ENCODE measurements around the gene PHLDB3. TPM values are rescaled to one million over a fixed set of nuclear protein-coding genes. Genes with fewer than 3 reads are reported as not detected.
"Not testable (repeated sequence)": the region's sequence is repeated elsewhere in the genome, so short reads cannot be mapped to it uniquely, and the experiment has no call there.

PHLDB3 gene
- total RNA-seq, 3 donors from 2014 or later = 17.0 to 33.7 (median 26.2) TPM

DNA sequence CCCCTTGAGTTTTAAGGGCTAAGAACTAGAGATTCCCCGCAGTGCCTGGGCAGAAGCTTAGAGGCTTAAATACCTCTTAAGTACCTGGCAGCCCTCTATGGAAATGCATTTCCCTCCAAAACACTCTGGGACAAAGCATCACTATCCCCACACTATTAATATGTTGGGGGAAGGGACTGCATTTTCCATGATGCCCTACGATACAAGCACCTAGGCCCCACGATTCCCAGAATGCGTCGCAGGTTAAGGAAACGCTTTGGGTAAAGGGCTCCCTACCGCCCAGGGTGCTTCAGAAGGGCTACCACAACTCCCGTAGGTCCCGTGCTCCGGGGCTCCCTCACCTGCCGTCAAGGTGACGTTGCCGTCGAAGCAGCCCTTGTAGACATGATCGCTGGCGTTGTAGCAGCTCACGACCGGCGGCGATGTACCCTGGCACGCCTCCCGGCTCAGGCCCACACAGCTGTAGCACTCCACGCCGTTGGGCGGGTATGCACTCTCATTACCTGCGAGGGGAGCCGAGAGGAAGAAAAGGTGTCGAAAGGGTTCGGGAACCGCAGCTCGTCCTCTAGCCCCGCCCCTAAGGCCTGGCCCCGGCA, 41.7 kb downstream of the PHLDB3 start:
- no peaks in the 10 kb centered on the region for H3K9me3 Mint-ChIP-seq
- peaks cover 36% of the 10 kb centered on the region for H3K4me1 Mint-ChIP-seq (ENCODE audit: low read depth)
- no peaks in the 10 kb centered on the region for H3K36me3 Mint-ChIP-seq (ENCODE audit: insufficient read depth)
- peak overlapping the region; percentile 91 for H3K4me3 Mint-ChIP-seq
- DNase-seq (no peak), ATAC-seq (no peak)
- H3K27me3 Mint-ChIP-seq (ENCODE audit: low read depth) = no peaks in the 10 kb centered on the region

DNA sequence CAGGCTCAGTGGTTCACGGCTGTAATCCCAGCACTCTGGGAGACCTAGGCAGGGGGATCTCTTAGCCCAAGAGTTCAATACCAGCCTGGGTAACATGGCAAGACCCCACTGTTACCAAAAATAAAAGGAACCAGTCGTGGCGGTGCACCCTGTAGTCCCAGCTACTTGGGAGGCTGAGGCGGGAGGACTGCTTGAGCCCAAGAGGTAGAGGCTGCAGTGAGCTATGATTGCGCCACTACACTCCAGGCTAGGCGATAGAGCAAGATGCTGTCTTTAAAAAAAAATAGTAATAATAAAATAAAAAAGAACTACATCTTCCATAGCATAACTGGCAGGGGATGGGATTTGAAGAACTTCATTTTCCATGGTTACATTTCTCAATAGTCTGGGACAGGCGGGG, 42.2 kb downstream of the PHLDB3 start:
- H3K27me3 Mint-ChIP-seq (ENCODE audit: low read depth) = no peaks in the 10 kb centered on the region
- H3K4me1 Mint-ChIP-seq (ENCODE audit: low read depth) = peaks cover 31% of the 10 kb centered on the region
- ATAC-seq (no peak), DNase-seq (no peak)
- no peaks in the 10 kb centered on the region for H3K9me3 Mint-ChIP-seq
- H3K4me3 Mint-ChIP-seq = peak overlapping the region; percentile 91
- H3K36me3 Mint-ChIP-seq (ENCODE audit: insufficient read depth) = no peaks in the 10 kb centered on the region

DNA sequence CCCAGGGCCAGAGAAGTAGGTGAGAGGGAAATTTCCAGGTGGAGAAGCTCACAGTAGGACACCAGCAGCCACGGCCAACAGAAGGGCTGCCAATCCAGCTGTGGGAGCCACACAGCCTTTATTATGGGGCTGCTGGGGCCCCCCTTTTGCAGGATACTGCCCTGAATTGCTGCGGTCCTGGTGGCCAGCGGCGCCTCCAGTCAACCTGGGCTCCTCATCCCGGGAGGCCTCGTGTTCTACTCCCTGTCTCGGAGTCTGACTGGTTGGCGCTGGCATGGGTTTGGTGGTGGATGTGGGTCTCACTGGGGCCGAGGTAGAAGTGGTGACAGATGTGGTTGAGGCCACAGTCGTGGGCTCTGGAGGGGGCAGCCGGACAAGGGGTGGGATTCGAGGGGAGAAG, 43.2 kb downstream of the PHLDB3 start:
- Mint-ChIP-seq H3K4me1 (ENCODE audit: low read depth) (peaks cover 28% of the 10 kb centered on the region), H3K27me3 (ENCODE audit: low read depth) (no peaks in the 10 kb centered on the region), H3K9me3 (no peaks in the 10 kb centered on the region), H3K36me3 (ENCODE audit: insufficient read depth) (no peaks in the 10 kb centered on the region), H3K4me3 (no peak overlapping the region)
- DNase-seq = no peak
- ATAC-seq = no peak

DNA sequence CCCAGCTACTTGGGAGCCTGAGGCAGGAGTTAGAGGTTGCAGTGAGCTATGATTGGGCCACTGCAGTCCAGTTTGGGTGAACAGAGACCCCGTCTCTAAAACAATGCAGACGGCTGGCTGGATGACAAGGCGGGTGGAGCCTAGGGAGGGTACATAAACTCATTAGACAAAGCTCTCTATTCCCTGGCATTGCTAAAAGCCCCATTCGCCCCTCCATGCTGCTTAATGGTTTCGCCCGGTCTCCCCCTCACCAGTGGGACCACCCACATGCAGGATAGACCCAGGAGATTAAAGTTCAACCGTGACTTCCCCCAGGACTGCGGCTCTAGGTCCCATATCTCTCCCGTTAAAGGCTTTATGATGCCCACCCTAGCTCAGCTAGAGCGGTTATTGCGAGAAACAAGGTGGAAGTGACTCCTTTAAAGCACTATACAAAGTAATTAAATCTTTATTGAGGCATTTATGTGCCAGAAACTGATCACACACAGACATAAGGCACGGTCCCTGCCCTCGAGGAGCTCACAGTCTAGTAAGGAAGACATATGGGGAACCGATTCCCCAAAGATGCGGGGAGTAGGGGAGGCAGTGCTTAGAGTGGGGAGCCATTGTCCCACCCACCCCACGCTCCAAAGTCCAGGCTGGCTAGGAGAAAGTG, 44.1 kb downstream of the PHLDB3 start:
- no peak overlapping the region for H3K4me3 Mint-ChIP-seq
- H3K4me1 Mint-ChIP-seq (ENCODE audit: low read depth) = peaks cover 22% of the 10 kb centered on the region
- no peaks in the 10 kb centered on the region for H3K9me3 Mint-ChIP-seq
- no peak for DNase-seq
- ATAC-seq = no peak
- no peaks in the 10 kb centered on the region for H3K36me3 Mint-ChIP-seq (ENCODE audit: insufficient read depth)
- H3K27me3 Mint-ChIP-seq (ENCODE audit: low read depth) = no peaks in the 10 kb centered on the region

DNA sequence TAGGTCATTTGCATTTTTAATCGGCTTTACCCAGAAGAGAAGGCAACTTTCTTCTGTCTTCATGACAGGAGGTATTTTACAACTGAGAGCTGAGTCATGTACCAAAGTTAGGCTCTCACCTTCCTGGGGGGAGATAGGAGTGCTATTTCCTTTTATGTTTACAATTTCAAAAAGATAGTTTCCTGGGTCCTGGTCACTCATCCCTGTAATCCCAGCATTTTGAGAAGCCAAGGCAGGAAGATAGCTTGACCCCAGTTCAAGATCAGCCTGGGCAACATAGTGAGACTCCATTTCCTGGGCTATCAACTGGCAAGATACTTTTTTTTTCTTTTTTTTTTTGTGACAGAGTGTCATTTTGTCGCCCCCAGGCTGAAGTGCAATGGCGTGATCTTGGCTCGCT, 46.7 kb downstream of the PHLDB3 start:
- H3K9me3 Mint-ChIP-seq = no peaks in the 10 kb centered on the region
- H3K36me3 Mint-ChIP-seq (ENCODE audit: insufficient read depth) = no peaks in the 10 kb centered on the region
- H3K4me1 Mint-ChIP-seq (ENCODE audit: low read depth) = peaks cover 13% of the 10 kb centered on the region
- no peak for DNase-seq
- H3K4me3 Mint-ChIP-seq = no peak overlapping the region
- no peaks in the 10 kb centered on the region for H3K27me3 Mint-ChIP-seq (ENCODE audit: low read depth)
- no peak for ATAC-seq

DNA sequence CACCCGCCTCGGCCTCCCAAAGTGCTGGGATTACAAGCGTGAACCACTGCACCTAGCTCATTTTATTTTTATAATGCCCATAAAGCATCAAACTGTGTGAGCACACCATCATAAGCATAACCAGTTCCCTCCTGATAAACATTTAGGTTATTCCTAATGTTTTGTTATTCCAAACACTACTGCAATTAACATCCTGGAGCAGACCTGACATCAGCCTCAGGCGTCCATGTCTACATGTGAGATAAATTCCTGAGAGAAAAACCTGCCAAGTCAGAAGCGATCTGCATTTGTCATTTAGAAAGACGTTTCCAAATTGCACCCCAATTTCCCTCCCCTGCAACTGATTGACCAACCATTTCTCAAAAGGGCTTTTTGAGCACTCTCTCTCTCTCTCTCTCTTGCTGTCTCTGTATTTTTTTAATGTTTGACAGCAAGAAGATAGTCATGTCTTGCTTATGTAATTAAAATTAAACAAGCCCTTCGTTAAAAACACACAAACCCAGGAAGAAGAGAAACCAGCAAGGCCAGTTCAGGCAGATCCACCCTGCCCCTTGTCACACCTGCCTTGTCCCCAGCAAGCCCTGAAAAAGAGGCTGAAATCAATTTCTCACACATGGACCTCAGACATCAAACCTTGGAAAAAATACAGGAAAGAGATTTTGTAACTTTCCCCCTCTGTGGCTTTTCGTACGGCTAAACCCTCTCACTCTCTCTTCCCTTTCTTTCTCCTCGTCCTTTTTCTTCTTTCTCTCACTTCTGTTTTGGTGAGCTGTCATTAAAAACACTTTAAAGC, 49.0 kb downstream of the PHLDB3 start:
- no peaks in the 10 kb centered on the region for H3K9me3 Mint-ChIP-seq
- no peaks in the 10 kb centered on the region for H3K27me3 Mint-ChIP-seq (ENCODE audit: low read depth)
- H3K4me1 Mint-ChIP-seq (ENCODE audit: low read depth) = peaks cover 5% of the 10 kb centered on the region
- DNase-seq = no peak
- no peak for ATAC-seq
- no peak overlapping the region for H3K4me3 Mint-ChIP-seq
- peaks cover 2% of the 10 kb centered on the region for H3K36me3 Mint-ChIP-seq (ENCODE audit: insufficient read depth)

DNA sequence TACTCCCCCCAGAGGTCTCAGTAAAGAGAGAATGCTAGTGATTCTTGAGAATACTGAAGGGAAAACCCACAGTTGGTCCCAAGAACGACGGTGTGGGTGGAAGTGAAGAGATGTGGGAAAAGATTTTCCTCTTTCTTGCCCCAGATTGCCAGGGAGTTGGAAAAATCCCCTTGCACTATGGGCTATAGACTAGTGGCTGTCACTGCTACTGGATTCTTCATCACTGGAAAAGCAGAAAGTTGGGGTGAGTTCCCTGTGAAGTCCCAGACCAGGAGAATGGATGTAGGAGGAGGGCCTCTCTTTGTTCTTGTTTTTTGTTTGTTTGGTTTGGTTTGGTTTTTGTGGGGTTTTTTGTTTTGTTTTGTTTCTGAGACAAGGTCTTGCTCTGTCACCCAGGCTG, 50.5 kb downstream of the PHLDB3 start:
- H3K4me1 Mint-ChIP-seq (ENCODE audit: low read depth) = peaks cover 7% of the 10 kb centered on the region
- DNase-seq (no peak), ATAC-seq (no peak)
- no peak overlapping the region for H3K4me3 Mint-ChIP-seq
- H3K36me3 Mint-ChIP-seq (ENCODE audit: insufficient read depth) = peaks cover 2% of the 10 kb centered on the region
- no peaks in the 10 kb centered on the region for H3K27me3 Mint-ChIP-seq (ENCODE audit: low read depth)
- no peaks in the 10 kb centered on the region for H3K9me3 Mint-ChIP-seq

DNA sequence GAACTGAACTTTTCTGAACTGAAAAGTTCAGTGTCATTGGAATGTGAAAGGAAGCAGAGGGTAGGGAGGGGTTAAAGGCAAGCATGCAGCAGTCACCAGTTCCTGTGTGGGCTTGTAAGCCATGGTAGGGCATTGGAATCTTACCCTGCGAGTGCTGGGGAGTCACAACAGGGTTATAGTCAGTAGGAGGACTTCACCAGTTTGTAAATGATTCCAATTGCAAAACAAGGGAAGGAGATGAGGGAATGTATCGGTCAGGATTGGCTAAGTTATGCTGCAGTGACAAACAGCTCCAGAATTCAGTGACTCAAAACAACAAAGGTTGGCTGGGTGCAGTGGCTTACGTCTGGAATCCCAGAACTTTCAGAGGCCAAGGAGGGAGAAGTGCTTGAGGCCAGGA, 52.0 kb downstream of the PHLDB3 start:
- ATAC-seq = no peak
- DNase-seq = no peak
- Mint-ChIP-seq H3K4me3 (no peak overlapping the region), H3K4me1 (ENCODE audit: low read depth) (peaks cover 7% of the 10 kb centered on the region), H3K27me3 (ENCODE audit: low read depth) (no peaks in the 10 kb centered on the region), H3K9me3 (no peaks in the 10 kb centered on the region), H3K36me3 (ENCODE audit: insufficient read depth) (peaks cover 2% of the 10 kb centered on the region)

DNA sequence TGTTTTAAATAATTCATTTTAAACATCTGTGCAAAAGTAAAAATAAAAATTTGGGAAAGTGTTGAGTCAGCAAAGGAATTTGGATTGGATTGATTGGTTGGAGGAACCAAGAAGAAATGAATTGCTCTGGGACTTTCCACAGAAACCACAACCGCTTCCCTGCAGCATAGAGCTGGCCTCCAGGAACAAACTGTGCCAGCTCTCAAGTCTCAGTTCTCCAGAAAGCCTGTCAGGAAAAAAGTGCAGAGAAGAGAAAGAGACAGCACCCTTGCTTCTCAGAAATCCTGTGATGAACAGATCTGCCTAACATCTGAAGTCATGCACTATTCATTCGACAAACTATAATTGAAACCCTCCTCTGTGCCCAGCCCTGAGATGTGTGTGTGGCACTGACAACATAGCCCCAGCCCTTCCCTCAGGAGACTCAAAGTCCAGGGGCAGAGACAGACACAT, 54.0 kb downstream of the PHLDB3 start:
- Mint-ChIP-seq H3K27me3 (ENCODE audit: low read depth) (no peaks in the 10 kb centered on the region), H3K4me3 (no peak overlapping the region), H3K9me3 (no peaks in the 10 kb centered on the region), H3K4me1 (ENCODE audit: low read depth) (peaks cover 15% of the 10 kb centered on the region), H3K36me3 (ENCODE audit: insufficient read depth) (peaks cover 2% of the 10 kb centered on the region)
- no peak for DNase-seq
- ATAC-seq = peak in 1 of 2 donors; percentile 41

DNA sequence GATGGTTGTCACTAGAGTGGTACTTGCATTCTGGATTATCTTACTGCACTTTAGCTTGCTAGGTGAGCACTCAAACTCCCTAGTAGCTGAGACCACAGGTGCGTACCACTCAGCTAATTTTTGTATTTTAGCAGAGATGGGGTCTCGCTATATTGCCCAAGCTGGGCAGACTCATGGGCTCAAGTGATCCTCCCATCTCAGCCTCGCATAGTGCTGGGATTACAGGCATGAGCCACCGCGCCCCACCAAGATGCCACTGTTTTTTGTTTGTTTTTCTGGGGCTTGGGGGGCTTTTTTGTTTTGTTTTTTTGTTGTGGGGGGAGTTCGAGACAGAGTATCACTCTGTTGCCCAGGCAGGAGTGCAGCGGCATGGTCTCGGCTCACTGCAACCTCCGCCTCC, 56.9 kb downstream of the PHLDB3 start:
- peaks cover 19% of the 10 kb centered on the region for H3K4me1 Mint-ChIP-seq (ENCODE audit: low read depth)
- DNase-seq = no peak
- H3K27me3 Mint-ChIP-seq (ENCODE audit: low read depth) = no peaks in the 10 kb centered on the region
- ATAC-seq = no peak
- peaks cover 2% of the 10 kb centered on the region for H3K36me3 Mint-ChIP-seq (ENCODE audit: insufficient read depth)
- H3K4me3 Mint-ChIP-seq = no peak overlapping the region
- no peaks in the 10 kb centered on the region for H3K9me3 Mint-ChIP-seq

DNA sequence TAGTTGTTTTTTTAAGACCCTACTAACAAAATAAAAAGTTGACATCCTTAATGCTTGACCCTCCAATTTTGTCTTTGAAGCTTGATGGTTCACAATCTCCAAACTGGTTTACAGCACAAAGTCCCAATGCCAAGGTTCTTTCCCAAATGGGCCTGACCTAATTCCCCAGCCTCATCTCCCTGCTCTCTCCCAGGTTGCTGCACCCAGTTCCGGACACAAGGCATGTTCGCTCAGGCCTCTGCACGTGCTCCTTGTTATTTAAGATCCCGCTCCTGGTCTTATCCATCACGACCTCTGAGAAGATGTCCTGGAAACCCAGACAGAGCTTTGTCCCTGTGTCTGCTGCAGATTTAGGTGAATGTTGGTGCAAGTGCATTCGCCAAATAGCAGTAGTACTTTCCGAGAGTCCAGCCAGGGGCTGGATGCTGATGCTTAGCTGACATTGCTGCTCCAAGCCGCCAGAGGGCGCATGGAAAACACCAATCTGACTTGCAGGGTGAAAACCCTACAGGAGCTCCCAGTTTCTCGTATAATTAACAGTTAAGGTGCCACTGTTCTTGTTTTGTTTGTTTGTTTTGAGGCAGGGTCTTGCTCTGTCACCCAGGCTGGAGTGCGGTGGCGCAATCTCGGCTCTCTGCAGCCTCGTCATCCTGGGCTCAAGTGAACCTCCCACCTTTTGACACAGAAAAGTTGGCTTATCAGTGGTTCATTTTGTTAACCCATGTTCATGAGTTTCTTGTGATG, 57.6 kb downstream of the PHLDB3 start:
- Mint-ChIP-seq H3K9me3 (no peaks in the 10 kb centered on the region), H3K4me3 (no peak overlapping the region), H3K4me1 (ENCODE audit: low read depth) (peaks cover 19% of the 10 kb centered on the region), H3K27me3 (ENCODE audit: low read depth) (no peaks in the 10 kb centered on the region), H3K36me3 (ENCODE audit: insufficient read depth) (peaks cover 2% of the 10 kb centered on the region)
- peak; percentile 80 for DNase-seq
- ATAC-seq = peak; percentile 86 to 87

DNA sequence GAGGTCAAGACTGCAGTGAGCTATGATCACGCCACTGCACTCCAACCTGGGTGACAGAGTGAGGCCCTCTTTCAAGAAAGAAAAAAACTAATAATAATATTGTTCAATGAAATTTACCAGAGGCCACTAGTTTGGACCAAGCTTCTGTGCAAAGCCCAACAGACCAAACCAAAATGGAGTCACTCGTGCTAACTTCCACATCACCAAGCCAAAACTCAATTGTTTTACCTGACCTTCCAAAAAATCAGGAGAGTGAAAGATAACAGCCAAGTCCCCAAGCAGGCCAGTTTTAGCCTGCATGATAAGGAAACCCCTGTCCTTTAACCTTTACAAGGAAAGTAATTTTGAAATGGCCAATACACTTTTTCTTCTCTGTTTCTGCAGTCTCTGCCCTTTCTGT, 59.1 kb downstream of the PHLDB3 start:
- DNase-seq = no peak
- no peaks in the 10 kb centered on the region for H3K9me3 Mint-ChIP-seq
- no peaks in the 10 kb centered on the region for H3K27me3 Mint-ChIP-seq (ENCODE audit: low read depth)
- H3K36me3 Mint-ChIP-seq (ENCODE audit: insufficient read depth) = no peaks in the 10 kb centered on the region
- no peak overlapping the region for H3K4me3 Mint-ChIP-seq
- peaks cover 17% of the 10 kb centered on the region for H3K4me1 Mint-ChIP-seq (ENCODE audit: low read depth)
- ATAC-seq = no peak

DNA sequence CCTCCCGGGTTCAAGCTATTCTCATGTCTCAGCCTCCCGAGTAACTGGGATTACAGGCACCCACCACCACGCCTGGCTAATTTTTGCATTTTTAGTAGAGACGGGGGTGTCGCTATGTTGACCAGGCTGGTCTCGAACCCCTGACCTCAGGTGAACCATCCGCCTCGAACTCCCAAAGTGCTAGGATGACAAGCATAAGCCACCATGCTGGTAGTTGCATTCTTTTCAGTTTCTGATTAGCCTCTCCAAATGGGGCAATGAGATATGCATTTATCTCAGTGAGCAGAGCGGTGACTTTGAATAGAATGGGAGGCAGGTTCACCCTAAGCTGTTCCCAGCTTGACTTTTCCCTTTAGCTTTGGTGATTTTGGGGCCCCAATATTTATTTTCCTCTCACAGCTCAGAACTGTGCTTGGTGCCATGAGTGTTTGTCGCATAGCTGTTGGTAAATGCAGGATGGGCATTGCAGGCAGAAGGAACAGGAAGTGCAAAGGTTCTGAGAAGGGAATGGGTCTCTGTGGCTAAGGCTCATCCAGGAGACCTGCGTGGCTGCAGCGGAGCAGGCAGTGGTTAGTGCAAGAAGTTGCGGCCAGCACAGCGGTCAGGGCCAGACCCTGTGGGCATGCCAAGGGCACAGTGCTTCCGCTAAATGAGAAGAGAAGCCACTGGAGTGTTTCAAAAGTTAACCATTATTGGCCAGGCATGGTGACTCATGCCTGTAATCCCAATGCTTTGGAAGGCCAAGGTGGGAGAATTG, 59.8 kb downstream of the PHLDB3 start:
- H3K4me3 Mint-ChIP-seq = no peak overlapping the region
- ATAC-seq = no peak
- H3K36me3 Mint-ChIP-seq (ENCODE audit: insufficient read depth) = no peaks in the 10 kb centered on the region
- H3K27me3 Mint-ChIP-seq (ENCODE audit: low read depth) = no peaks in the 10 kb centered on the region
- peaks cover 21% of the 10 kb centered on the region for H3K4me1 Mint-ChIP-seq (ENCODE audit: low read depth)
- no peaks in the 10 kb centered on the region for H3K9me3 Mint-ChIP-seq
- no peak for DNase-seq

DNA sequence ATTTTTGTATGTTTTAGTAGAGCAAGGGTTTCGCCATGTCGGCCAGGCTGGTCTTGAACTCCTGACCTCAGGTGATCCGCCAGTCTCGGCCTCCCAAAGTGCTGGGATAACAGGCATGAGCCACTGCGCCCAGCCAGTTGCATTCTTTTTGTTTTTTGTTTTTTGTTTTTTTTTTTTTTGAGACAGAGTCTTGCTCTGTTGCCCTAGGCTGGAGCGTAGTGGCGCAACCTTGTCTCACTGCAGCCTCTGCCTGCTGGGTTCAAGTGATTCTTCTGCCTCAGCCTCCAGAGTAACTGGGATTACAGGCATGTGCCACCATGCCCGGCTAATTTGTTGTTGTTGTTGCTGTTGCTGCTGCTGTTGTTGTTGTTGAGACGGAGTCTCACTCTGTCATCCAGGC, 60.5 kb downstream of the PHLDB3 start:
- H3K4me3 Mint-ChIP-seq; H3K9me3 Mint-ChIP-seq; H3K36me3 Mint-ChIP-seq (ENCODE audit: insufficient read depth): not testable (repeated sequence)

More for the DNA sequence above, 60.5 kb downstream of the PHLDB3 start:
- not testable (repeated sequence) for DNase-seq; ATAC-seq; H3K27me3 Mint-ChIP-seq (ENCODE audit: low read depth)
- peaks cover 25% of the 10 kb centered on the region for H3K4me1 Mint-ChIP-seq (ENCODE audit: low read depth)

Measured in activated T-cell treated with anti-CD3 and anti-CD28 coated beads, Interleukin-2, amount 50 U/mL, for 4 hours (primary cell).